NCI-H1105 (cell line): ENCODE results near the gene CRISP2.
A peak's percentile ranks its signal among the peaks of the same experiment; 100 is the strongest.
"Not testable (repeated sequence)": the region's sequence is repeated elsewhere in the genome, so short reads cannot be mapped to it uniquely, and the experiment has no call there.

Experiments used
- DNase-seq: peaks from one replicate; lab custom pipeline; 2025; lab: John Stamatoyannopoulos, UW

The CRISP2 gene

GRCh38 chr6:49713346-49713745, at the start of gene CRISP2:
Gene CRISP2, minus strand, starts transcription at chr6:49713543. Its CDS starts 4,347 bp downstream, at chr6:49709196.
- peak; percentile 76 for DNase-seq

- no peak for DNase-seq
Measured at GRCh38 chr6:49744259-49744658, 30.9 kb upstream of the CRISP2 start, which contains the start of gene CRISP3. Gene CRISP3, minus strand, starts transcription at chr6:49744388. Its CDS starts 21 bp downstream, at chr6:49744367.

GRCh38 chr6:49743429-49743828, 30.1 kb upstream of the CRISP2 start:
- DNase-seq, result no peak

GRCh38 chr6:49739423-49739822, 26.1 kb upstream of the CRISP2 start:
- peak; percentile 51 for DNase-seq

- DNase-seq, result no peak
Measured at GRCh38 chr6:49736017-49736508, 22.7 kb upstream of the CRISP2 start.

- DNase-seq, result no peak
Measured at GRCh38 chr6:49733680-49734079, 20.3 kb upstream of the CRISP2 start.

- DNase-seq, result no peak
Measured at GRCh38 chr6:49732781-49733180, 19.4 kb upstream of the CRISP2 start.

GRCh38 chr6:49730251-49730650, 16.9 kb upstream of the CRISP2 start:
- DNase-seq, result no peak

GRCh38 chr6:49723917-49724316, 10.6 kb upstream of the CRISP2 start:
- DNase-seq, result not testable (repeated sequence)

- DNase-seq, result peak; percentile 11
Measured at GRCh38 chr6:49721297-49721696, 8.0 kb upstream of the CRISP2 start.

- no peak for DNase-seq
Measured at GRCh38 chr6:49720372-49720771, 7.0 kb upstream of the CRISP2 start.

GRCh38 chr6:49698478-49698877, 14.9 kb downstream of the CRISP2 start:
- DNase-seq, result no peak

- no peak for DNase-seq
Measured at GRCh38 chr6:49693512-49693911, 19.8 kb downstream of the CRISP2 start.

- DNase-seq, result no peak
Measured at GRCh38 chr6:49692534-49692933, 20.8 kb downstream of the CRISP2 start.

GRCh38 chr6:49676671-49677281, 36.6 kb downstream of the CRISP2 start:
- no peak for DNase-seq

GRCh38 chr6:49675816-49676215, 37.5 kb downstream of the CRISP2 start:
- no peak for DNase-seq

GRCh38 chr6:49668083-49668511, 45.2 kb downstream of the CRISP2 start:
- DNase-seq, result no peak

GRCh38 chr6:49666930-49667757, 46.2 kb downstream of the CRISP2 start:
- no peak for DNase-seq

GRCh38 chr6:49666480-49666879, 46.9 kb downstream of the CRISP2 start:
- no peak for DNase-seq

- no peak for DNase-seq
Measured at GRCh38 chr6:49664817-49665216, 48.5 kb downstream of the CRISP2 start.

GRCh38 chr6:49664054-49664453, 49.3 kb downstream of the CRISP2 start:
- DNase-seq, result not testable (repeated sequence)

- DNase-seq, result no peak
Measured at GRCh38 chr6:49662892-49663261, 50.5 kb downstream of the CRISP2 start.

- DNase-seq, result no peak
Measured at GRCh38 chr6:49662231-49662891, 51.0 kb downstream of the CRISP2 start.
